GM12878 (cell line): ENCODE data around the gene DDX50. TPM values are rescaled to one million over a fixed set of nuclear protein-coding genes. Genes with fewer than 3 reads are reported as not detected.

ENCODE experiments used
- ATAC-seq: fragments of 200-7000 bp; cut with Tn5 transposase; 3 replicates; pipeline ENCODE4 v1.9.1; 2020; ENCODE audit warnings: mild to moderate bottlenecking, moderate library complexity
- BruUV-seq: library from RNA; stranded (reverse); fragments of 400-500 nt; replicated peaks from 2 replicates; lab custom pipeline; 2021; lab: Mats Ljungman, UMichigan
- CTCF ChIA-PET: fragments of 300-600 bp; sonication (Branson Sonifier 250); formaldehyde crosslinking; extraction: SDS; loops from one replicate; lab custom pipeline; 2021; ENCODE audit warnings: inconsistent platforms; lab: Yijun Ruan, JAX
- POLR2A ChIA-PET: fragments of 350-600 bp; formaldehyde crosslinking; extraction: SDS; loops from one replicate; lab custom pipeline; 2021; ENCODE audit warnings: inconsistent platforms; lab: Charles Lee
- RAD21 ChIA-PET: fragments of 300-600 bp; sonication (Branson Sonifier 250); formaldehyde crosslinking; loops from one replicate; lab custom pipeline; 2023; ENCODE audit warnings: antibody characterized with exemption; ENCODE audit not compliant: unreplicated experiment; lab: Charles Lee
- SMC1A ChIA-PET: fragments of 300-600 bp; sonication (Branson Sonifier 250); formaldehyde crosslinking; loops from one replicate; lab custom pipeline; 2023; ENCODE audit not compliant: unreplicated experiment, uncharacterized antibody; lab: Charles Lee
- DNase-seq: peaks from one replicate; pipeline ENCODE4 v3.0.0-alpha.2; 2011; ENCODE audit warnings: low read depth, low spot score
- FAIRE-seq: peaks from 3 replicates; lab custom pipeline; 2011; peaks lifted over from hg19 to GRCh38; lab: Jason Lieb, UNC
- H2AFZ ChIP-seq: 2 replicates; pipeline ENCODE4 v1.6.0; 2011; ENCODE audit warnings: low read depth, low read length, control low read depth; ENCODE audit not compliant: control insufficient read depth
- H3K27ac ChIP-seq: 2 replicates; pipeline ENCODE4 v1.5.1; 2011; ENCODE audit warnings: control low read depth; ENCODE audit not compliant: control insufficient read depth, insufficient read depth
- H3K27me3 ChIP-seq, 2 experiments: replicated peaks in 1 of 2; 2 replicates each; pipeline versions ENCODE4 v1.6.0 to v1.6.1; 2011; ENCODE audit warnings: low read length in 1 of 2; ENCODE audit not compliant: control insufficient read depth in 2 of 2, insufficient read depth in 2 of 2
- H3K36me3 ChIP-seq, 2 experiments: 2 replicates each; pipeline ENCODE4 v1.5.1; 2011; ENCODE audit warnings: low read length in 1 of 2; ENCODE audit not compliant: control insufficient read depth in 2 of 2, insufficient read depth in 2 of 2
- H3K4me1 ChIP-seq: 2 replicates; pipeline ENCODE4 v1.6.1; 2011; ENCODE audit warnings: mild to moderate bottlenecking, low read length, moderate library complexity, mixed read lengths; ENCODE audit not compliant: control insufficient read depth, insufficient read depth
- H3K4me2 ChIP-seq: 2 replicates; pipeline ENCODE4 v1.6.0; 2011; ENCODE audit warnings: control low read depth; ENCODE audit not compliant: control insufficient read depth, insufficient read depth
- H3K4me3 ChIP-seq: fragments of 200-600 bp; sonication (generic); 2 replicates; pipeline ENCODE4 v1.5.1; 2016
- H3K79me2 ChIP-seq: 2 replicates; pipeline ENCODE4 v1.6.0; 2011; ENCODE audit warnings: low read length; ENCODE audit not compliant: control insufficient read depth, insufficient read depth
- H3K9ac ChIP-seq: 2 replicates; pipeline ENCODE4 v1.8.0; 2011; ENCODE audit warnings: low read length, control low read depth, mixed read lengths; ENCODE audit not compliant: control insufficient read depth, insufficient read depth
- H3K9me3 ChIP-seq: replicated peaks from 3 replicates; pipeline ENCODE4 v1.5.1; 2011; ENCODE audit warnings: mild to moderate bottlenecking, low read length; ENCODE audit not compliant: control insufficient read depth, insufficient read depth
- H4K20me1 ChIP-seq: 2 replicates; pipeline ENCODE4 v1.6.0; 2011; ENCODE audit not compliant: control insufficient read depth, insufficient read depth
- CBFB ChIP-seq: IDR thresholded peaks from 2 replicates; pipeline ENCODE4 v1.6.1; 2016; ENCODE audit warnings: antibody characterized with exemption, low read depth
- CBX3 ChIP-seq: fragments of 200-600 bp; sonication (generic); IDR thresholded peaks from 2 replicates; pipeline ENCODE4 v1.6.1; 2016; ENCODE audit warnings: low read depth, borderline replicate concordance
- DPF2 ChIP-seq: fragments of 450-650 bp; IDR thresholded peaks from 2 replicates; pipeline ENCODE4 v1.6.1; 2017; ENCODE audit warnings: mild to moderate bottlenecking
- GABPA ChIP-seq: IDR thresholded peaks from 2 replicates; pipeline ENCODE4 v1.6.1; 2014; ENCODE audit warnings: antibody characterized with exemption, low read depth, mild to moderate bottlenecking, inconsistent platforms
- JUND ChIP-seq: IDR thresholded peaks from 2 replicates; pipeline ENCODE4 v1.6.1; 2012; ENCODE audit warnings: low read depth, mild to moderate bottlenecking, low read length, improper control_type of control experiment, moderate library complexity
- RFX5 ChIP-seq: IDR thresholded peaks from 2 replicates; pipeline ENCODE4 v1.6.1; 2011; ENCODE audit warnings: low read depth, low read length, improper control_type of control experiment
- USF1 ChIP-seq: IDR thresholded peaks from 2 replicates; pipeline ENCODE4 v1.6.1; 2011; ENCODE audit warnings: borderline replicate concordance, low read depth, mild to moderate bottlenecking, moderate library complexity, mixed read lengths, low read length; ENCODE audit not compliant: insufficient read depth; ENCODE audit errors: extremely low read length
- USF2 ChIP-seq: IDR thresholded peaks from 2 replicates; pipeline ENCODE4 v1.6.1; 2011; ENCODE audit warnings: low read depth, low read length, improper control_type of control experiment, borderline replicate concordance
- WGBS: methylation state at CpG from one replicate; pipeline ENCODE4 v1.1.6; 2016; ENCODE audit warnings: low lambda C conversion rate; ENCODE audit not compliant: insufficient replicate concordance, insufficient coverage; ENCODE audit errors: missing lambda C conversion rate; 5-methylcytosine and 5-hydroxymethylcytosine counted together
- in situ Hi-C: fragments of 300-500 bp; cut with MboI; formaldehyde crosslinking; loops from 9 replicates; pipeline ENCODE4 v1.14.3; 2018; ENCODE audit warnings: mixed read lengths
- intact Hi-C: fragments of 100-400 bp; cut with micrococcal nuclease; formaldehyde crosslinking; loops from one replicate; pipeline ENCODE4 v1.14.2; 2022; ENCODE audit not compliant: unreplicated experiment
- polyA plus RNA-seq, 11 experiments: library from polyadenylated mRNA; depleted of rRNA in 4 of 11; unstranded in 6 of 11; stranded (reverse) in 5 of 11; fragments of >200 nt; fragmentation: Nextera tagmentation in 4 of 11; fragmentation: Illumina TruSeq in 1 of 11; extraction: Ambion mirVana in 4 of 11; extraction: Trizol in 1 of 11; gene quantifications; 1 replicate in 1 of 11; 2 replicates in 10 of 11; pipeline versions ENCODE4 v1.2.1 to v1.2.3, GENCODE V29; 2011 to 2016; ENCODE audit warnings: inconsistent platforms in 2 of 11, missing spikeins in 2 of 11, low read depth in 1 of 11
- total RNA-seq, 4 experiments: library from RNA; depleted of rRNA in 3 of 4; stranded (reverse); fragments of >200 nt in 3 of 4; fragmentation: Illumina TruSeq in 1 of 4; extraction: Trizol in 1 of 4; gene quantifications; 2 replicates each; pipeline versions ENCODE4 v1.2.1 to v1.2.3, GENCODE V29; 2013 to 2021
- TF ChIP-seq, protein P1 (sequence below): IDR thresholded peaks from 2 replicates; pipeline ENCODE4 v1.6.1; 2012; ENCODE audit warnings: low read depth, low read length, improper control_type of control experiment

DDX50 gene
- total and polyA plus RNA-seq, 10 of the 15 experiments (the other 5 are each of a cell fraction or from before 2014, with no cell fraction given) = 24.9 to 52.0 (median 36.8) TPM

DNA sequence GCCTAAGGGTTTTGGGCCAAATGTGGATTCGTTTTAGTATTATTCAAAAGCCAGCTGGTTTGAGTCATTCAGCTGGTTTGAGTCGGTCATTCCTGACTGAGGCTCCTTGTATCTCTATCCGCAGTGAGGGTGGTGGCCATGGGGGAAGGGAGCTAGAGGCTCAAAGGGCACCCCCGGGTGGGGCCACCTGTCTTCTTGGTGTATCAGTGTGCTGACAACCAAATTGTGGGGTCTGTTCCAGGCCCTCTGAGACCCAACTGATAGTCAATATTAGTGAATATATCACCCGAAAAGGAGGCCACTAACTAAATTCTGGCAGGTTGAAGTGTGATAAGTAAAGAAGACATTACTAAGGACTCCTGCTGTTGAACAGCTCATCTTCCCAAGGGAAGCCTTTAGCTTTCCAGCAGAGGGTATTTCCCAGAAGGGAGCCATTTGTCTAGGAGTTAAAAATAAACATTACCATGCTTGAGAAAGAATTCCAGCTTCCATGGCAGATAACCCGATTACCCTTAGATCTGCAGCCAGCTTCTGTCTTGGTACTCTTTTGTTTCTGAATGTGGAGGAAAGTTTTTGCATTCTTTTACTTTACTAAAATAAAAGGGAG is 29.9 kb upstream of the DDX50 start (continued):
- TF ChIP-seq, protein P1, sequence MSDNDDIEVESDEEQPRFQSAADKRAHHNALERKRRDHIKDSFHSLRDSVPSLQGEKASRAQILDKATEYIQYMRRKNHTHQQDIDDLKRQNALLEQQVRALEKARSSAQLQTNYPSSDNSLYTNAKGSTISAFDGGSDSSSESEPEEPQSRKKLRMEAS = no peak
- TF ChIP-seq RFX5 = no peak

- Histone ChIP-seq H3K36me3 (no peaks in the 10 kb centered on the region), H3K27ac (no peak overlapping the region), H4K20me1 (no peaks in the 10 kb centered on the region), H3K79me2 (no peaks in the 10 kb centered on the region), H3K9ac (no peak overlapping the region), H3K27me3 (no peaks in the 10 kb centered on the region), H3K4me3 (no peak overlapping the region), H3K9me3 (no peaks in the 10 kb centered on the region; the same call in 2 of the 3 replicates), H2AFZ (no peak overlapping the region), H3K4me1 (no peaks in the 10 kb centered on the region), H3K4me2 (no peak overlapping the region)
- intact Hi-C loops = no loop called here
- no peak for DNase-seq
- ChIA-PET SMC1A (no interaction called here), RAD21 (no interaction called here), CTCF (interaction anchor here (1.2 kb wide), 1 partner anchor 58 kb away, joined by 3 read pairs; no protein-coding TSS in a partner anchor), POLR2A (no interaction called here)
- BruUV-seq = no TSS peak
- TF ChIP-seq DPF2 = no peak
- no peak for TF ChIP-seq USF2
- TF ChIP-seq JUND = no peak
- TF ChIP-seq CBX3 = no peak
- TF ChIP-seq GABPA = no peak
- TF ChIP-seq USF1 = no peak
- TF ChIP-seq CBFB = no peak
- in situ Hi-C loops = no loop called here
- ATAC-seq = no peak
- 70% methylated on average over 5 of the region's 5 CpGs for WGBS
- FAIRE-seq = no peak
Observed at GRCh38 chr10:68871731-68872342, 29.3 kb upstream of the DDX50 start.
